HG02759 (cell line): ENCODE data around the gene KIF1C.
"Not testable (repeated sequence)": the region's sequence is repeated elsewhere in the genome, so short reads cannot be mapped to it uniquely, and the experiment has no call there.

Experiments used
- ATAC-seq: cut with Tn5 transposase; IDR thresholded peaks from one replicate; pipeline ENCODE4 v1.9.1; 2021; ENCODE audit warnings: mild to moderate bottlenecking, moderate library complexity; ENCODE audit not compliant: unreplicated experiment

Gene KIF1C

DNA sequence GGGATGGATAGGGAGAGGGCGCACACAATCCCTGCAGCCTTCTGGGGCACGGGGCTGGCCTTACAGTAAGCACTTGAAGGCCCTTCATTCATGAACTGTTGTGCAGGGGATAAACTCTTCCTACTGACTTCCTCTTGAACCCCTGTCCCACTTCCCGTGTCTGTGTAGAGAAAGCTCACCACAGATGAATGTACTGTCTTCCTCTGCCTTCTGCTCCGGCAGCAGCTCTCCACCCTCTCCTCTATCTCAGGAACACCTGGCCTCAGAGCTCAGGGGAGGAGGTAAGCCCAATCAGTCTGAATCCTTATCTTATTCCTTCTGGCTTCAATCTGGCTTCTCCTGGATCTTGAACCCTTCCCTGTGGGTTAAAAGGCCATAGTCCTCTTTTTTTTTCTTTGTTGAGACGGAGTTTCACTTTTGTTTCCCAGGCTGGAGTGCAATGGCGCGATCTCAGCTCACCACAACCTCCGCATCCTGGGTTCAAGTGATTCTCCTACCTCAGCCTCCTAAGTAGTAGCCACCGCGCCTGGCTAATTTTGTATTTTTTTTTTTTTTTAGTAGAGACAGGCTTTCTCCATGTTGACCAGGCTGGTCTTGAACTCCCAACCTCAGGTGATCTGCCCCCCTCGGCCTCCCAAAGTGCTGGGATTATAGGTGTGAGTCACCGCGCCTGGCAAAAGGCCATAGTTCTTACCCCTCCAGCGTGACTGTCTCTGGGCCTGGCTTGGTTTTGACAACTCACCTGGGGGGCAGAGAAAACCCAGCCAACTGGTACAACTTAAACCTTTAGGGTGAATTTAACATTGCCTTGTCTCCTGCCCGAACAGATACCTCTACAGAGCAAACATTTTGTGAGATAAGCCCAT, 44.6 kb downstream of the KIF1C start:
- no peak for ATAC-seq

DNA sequence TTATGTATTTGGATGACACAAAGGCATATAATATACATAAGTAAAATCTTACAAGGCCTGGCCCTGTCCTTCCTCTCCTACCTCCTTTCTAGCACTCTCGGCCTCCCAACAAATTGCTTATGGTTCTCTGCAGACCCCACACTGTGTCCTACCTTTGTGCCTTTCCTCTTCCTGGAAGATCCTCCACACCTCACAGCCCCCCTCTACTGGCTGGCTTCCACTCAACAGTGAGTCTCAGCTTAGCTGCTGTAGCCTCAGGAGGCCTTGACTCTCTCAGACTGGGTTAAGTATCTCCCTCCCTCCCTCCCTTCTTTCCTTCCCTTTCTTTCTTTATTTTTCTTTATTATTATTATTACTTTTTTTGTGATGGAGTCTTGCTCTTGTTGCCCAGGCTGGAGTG, 45.8 kb downstream of the KIF1C start:
- ATAC-seq, result no peak

DNA sequence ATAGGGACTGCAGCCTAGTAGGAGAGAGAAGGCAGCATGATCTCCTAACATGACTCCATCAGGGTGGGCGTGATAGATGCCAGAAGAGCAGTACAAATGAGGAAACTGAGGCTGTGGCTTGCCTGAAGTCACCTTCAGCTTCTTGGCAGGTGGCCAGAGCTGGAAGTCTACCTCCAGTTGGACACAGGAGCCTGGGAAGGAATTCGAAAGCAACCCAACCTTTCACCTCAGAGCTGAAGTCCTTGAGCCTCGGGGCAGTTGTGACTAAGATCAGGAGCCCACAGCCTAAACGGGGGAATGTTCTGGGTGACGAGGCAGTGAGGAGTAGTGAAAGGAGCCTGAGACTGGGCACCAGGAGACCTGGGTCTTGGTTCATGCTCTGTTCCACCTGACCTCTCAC, 46.9 kb downstream of the KIF1C start:
- no peak for ATAC-seq

DNA sequence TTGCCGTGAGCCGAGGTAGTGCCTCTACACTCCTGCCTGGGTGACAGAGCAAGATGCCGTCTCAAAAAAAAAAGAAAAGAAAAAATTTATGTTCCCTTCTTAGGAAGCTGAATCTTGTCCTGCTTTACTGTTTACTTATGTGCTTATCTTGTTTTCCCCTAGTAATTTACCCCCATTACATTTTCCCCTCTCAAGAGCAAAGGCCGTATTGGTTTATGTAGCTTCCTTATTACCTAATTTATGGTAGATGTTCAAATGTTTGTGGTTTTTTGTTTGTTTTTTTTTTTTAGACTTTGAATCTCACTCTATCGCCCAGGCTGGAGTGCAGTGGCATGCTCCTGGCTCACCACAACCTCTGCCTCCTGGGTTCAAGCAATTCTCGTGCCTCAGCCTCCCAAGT, 47.7 kb downstream of the KIF1C start:
- ATAC-seq, result no peak

DNA sequence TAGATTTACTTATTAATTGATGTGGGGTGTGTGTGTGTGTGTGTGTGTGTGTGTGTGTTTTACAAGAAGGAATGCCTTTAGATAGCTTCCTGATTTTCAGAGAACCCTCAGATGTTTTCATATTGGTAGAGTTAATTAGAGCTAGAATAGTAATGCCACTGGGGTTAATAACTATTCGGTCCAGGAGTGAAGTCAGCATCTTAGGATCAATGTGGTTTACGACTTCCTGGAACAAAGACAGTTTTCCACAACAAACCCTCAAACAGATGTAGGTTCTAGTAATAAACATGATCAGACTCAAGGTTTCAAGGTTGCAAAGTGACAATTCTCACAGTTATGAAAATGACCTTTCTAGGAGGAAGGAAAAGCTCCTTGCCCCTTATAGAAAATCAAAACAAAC, 49.7 kb downstream of the KIF1C start:
- ATAC-seq, result no peak

DNA sequence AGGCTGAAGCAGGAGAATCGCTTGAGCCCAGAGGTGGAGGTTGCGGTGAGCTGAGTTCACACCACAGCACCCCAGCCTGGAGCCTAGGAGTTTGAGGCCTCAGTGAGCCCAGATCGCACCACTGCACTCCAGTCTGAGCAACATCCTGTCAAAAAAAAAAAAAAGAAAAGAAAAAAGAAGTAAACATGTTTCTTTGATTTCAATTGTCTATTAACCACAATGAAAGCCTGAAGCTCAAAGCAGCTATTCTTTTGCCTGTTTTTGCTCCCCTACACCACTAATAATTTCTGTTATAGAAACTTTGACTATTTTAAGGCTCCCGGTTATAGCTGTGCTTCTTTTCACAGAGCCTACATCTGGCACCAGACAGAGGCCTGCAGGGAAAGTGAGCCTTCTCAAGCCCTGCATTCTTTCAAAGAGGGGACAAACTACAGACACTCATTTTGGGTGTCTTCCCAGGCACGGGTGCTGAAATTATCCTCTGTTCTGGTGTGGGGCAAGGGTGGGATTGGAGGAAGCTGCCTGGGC, 51.6 kb downstream of the KIF1C start:
- no peak for ATAC-seq

DNA sequence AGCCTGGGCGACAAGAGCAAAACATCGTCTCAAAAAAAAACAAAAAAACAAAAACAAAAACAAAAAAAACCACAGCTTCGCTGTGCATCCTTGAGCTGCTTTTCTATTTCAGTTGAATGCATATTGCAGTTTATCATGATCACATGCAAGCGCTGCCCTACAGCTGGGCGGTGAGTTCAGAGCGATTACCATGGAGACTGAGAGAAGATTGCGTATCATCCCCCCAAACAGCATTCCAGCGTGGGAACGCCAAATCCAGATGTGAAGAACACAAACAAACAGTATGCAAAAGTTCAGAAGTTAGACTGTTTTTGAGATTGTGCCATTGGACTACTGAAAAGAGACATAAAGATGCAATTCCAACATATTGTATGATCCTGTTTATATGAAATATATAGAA, 52.5 kb downstream of the KIF1C start:
- no peak for ATAC-seq

DNA sequence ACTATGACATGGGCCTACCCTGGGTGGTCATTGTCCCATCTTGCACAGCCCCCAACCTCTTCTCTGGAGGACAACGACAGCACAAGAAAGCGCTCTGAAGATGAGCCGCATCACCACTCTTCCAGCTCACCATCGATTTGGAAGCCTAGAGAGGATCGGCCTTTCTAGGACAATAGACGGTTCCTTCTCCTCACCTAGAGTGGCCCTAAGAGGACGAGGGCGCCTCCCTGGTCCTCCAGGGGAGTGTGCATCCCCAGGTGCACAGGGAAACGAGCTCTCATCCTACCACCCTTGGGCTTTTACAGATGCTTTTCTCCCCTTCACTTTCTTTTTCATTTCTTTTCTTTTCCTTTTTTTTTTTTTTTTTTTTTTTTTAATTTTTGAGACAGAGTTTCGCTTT, 57.8 kb downstream of the KIF1C start:
- no peak for ATAC-seq

DNA sequence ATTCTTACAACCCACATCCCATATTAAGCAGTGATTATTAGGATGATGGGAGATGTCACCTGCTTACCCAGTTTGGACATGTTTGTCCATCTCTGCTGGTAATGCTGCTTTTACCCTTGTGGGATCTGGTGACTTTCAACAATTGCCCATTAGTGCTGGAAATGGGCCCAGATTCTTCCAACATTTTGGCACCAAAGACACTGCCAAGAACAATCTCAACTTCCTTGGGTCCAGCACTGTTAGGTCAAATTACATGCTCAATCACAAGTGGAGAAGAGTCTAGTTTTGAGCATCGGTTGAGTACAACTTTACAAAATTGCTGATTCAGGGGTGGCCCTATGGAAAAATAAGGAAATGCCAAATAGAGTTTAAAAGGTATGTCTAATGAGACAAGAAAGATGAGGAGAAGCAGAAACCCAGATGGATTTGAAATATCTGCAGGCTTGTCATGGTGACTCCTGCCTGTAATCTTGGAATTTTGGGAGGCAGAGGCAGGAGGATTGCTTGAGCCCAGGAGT, 67.5 kb downstream of the KIF1C start:
- ATAC-seq, result no peak

DNA sequence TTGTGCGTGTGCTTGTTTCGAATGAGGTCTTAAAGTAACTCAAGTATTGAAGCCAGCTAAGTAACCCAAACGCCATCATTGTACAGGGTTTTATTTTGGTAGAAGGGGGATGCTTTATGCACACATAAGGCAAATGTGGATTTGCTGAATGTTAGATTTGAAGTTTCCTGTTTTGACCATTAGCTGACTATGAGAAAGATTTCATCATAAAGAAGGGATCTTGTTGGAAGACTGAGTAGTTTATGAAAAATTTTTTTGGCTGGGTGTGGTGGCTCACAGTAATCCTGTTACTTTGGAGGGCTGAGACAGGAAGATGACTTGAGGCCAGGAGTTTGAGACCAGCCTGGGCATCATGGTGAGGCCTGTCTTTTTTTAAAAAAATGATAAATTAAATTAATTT, 70.5 kb downstream of the KIF1C start:
- no peak for ATAC-seq

DNA sequence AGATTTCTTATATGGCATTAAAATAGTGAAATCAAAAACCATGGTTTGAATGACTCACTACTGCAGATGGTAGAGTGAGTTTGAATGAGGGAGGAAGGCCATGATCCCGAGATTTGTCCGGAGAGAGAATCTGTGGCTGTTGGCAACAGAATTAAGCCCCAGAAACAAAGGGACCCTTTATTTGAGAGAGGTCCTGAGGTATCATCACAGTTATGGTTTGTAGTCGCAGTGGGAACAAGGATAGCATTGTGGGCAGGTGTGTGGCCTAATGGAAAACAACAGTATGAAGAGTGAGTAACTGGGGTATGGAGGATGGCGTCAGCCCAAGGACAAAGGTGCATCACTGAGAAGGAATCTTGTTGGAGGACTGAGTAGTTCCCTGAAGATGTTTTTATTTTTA, 72.0 kb downstream of the KIF1C start:
- ATAC-seq, result no peak

DNA sequence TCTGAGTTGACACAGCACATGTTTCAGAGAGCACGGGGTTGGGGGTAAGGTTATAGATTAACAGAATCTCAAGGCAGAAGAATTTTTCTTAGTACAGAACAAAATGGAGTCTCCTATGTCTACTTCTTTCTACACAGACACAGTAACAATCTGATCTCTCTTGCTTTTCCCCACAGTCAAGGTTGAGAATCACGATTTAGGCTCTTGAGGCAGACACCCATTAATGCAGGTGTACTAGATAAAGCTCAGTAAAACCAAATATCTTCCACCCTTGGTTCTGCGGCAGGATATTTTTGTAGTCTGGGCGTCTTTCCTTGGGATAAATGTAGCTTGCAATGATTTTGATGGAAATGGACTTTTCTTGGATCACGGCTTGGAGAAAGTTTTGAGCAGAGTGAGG, 77.7 kb downstream of the KIF1C start:
- ATAC-seq, result not testable (repeated sequence)

DNA sequence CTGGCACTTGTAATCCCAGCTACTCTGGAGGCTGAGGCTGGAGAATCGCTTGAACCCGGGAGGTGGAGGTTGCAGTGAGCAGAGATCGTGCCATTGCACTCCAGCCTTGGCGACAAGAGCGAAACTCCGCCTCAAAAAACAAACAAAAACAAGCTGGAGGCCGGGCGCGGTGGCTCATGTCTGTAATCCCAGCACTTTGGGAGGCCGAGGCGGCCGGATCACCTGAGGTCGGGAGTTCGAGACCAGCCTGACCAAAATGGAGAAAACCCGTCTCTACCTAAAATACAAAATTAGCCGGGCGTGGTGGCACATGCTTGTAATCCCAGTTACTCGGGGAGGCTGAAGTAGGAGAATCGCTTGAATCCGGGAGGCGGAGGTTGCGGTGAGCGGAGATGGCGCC, 79.5 kb downstream of the KIF1C start:
- ATAC-seq, result not testable (repeated sequence)

DNA sequence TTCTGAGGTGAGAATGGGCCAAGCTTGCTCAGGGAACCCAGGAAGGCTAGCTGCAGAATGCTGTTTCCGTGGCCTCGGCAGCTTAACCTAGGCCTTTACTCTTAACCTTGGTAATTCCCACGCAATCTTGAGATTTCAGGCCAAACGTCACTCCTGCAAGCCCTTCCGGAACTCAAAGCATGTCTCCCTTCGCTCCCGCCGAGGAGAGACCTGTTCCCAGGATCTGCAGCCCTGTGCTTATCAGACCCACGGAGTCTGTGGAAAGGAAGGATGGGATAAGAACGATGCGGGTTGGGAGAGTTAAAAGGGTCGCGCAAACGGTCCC, 80.0 kb downstream of the KIF1C start:
- ATAC-seq, result no peak
